ENCODE data around the gene BCOR.

DNA sequence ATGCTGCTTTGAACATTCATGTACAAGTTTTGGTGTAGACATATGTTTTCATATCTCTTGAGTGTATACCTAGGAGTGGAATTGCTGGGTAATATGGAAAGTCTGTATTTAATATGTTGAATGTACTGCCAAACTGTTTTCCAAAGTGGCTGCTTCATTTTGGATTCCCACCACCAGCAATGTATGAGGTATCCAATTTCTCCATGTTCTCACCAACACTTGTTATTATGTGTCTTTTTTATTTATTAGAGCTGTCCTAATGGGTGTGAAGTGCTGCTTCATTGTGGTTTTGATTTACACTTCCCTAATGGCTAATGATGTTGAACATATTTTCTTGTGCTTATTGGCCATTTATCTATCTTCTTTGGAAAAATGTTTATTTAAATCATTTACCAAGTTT, 60.4 kb downstream of the BCOR start:
- no peak for TF ChIP-seq CTCF (conservative IDR thresholded peaks at IDR 0.05; ENCODE audit: low read length)
- no peak for TF ChIP-seq EZH2phosphoT487 (IDR thresholded peaks at IDR 0.05; ENCODE audit: borderline replicate concordance)
